HG02588 (cell line): ENCODE measurements around the gene PDZRN3.
A peak's percentile ranks its signal among the peaks of the same experiment; 100 is the strongest.
"Not testable (repeated sequence)": the region's sequence is repeated elsewhere in the genome, so short reads cannot be mapped to it uniquely, and the experiment has no call there.

ENCODE experiments used
- ATAC-seq: cut with Tn5 transposase; IDR thresholded peaks from one replicate; pipeline ENCODE4 v1.9.1; 2021; ENCODE audit warnings: mild to moderate bottlenecking, moderate library complexity; ENCODE audit not compliant: unreplicated experiment

The PDZRN3 gene

DNA sequence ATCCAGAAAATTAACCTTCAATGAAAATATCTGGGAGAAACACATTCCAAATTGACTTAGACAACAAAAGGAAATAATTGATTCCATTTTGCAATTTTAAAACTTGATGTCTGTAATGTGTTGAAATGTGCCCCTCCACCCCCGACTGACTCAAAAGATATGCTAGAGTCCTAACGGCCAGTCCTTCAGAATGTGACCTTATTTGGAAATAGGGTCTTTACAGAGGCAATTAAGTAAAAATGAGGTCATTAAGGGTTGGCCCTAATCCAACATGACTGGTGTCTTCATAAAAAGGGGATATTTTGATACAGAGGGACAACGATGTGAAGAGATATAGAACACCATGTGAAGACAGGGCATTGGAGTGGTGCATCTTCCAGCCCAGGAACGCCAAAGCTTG is 153.9 kb downstream of the PDZRN3 start:
- ATAC-seq: no peak

- no peak for ATAC-seq
Measured at GRCh38 chr3:73469331-73469730, 155.4 kb downstream of the PDZRN3 start.

DNA sequence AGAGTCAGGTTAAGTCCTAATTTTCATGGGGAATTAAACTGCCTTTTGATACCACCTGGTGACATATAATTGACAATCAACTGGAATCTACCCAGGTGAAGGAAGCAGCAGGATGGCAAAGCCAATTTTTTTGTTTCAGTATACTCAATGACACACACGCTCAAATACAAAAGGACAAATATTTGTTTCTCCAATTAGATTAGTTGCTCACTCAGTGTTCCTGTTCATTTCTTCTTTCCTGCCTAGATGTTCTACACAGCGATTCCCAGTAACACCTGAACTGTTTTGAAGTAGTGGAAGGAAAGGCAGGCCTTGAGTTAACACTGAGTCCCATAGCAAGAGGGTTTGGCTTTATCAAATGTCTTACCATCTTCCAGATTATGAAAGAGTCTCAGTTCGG is 157.5 kb downstream of the PDZRN3 start:
- no peak for ATAC-seq

DNA sequence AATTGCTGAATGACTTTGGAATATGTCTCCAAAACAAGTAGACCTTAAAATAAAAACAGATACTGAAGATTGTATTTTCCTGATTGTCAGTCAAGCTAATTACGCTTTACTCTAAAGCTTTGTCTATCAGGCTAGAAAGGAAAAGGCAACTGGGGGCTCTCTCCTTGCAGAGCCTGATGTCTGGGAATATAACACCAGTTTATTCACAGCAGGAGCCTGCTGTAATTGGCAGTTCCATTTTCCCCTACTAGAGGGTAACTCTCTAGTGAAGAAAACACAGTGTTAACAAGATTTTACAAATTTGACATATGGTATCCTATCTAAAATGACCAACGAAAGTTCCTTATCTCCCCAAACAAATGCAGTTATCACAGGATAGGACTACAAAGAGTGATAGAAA is 158.8 kb downstream of the PDZRN3 start:
- ATAC-seq: no peak

GRCh38 chr3:73464126-73464525 is 160.6 kb downstream of the PDZRN3 start:
- ATAC-seq: not testable (repeated sequence)

- no peak for ATAC-seq
Measured at GRCh38 chr3:73461547-73461946, 163.2 kb downstream of the PDZRN3 start.

DNA sequence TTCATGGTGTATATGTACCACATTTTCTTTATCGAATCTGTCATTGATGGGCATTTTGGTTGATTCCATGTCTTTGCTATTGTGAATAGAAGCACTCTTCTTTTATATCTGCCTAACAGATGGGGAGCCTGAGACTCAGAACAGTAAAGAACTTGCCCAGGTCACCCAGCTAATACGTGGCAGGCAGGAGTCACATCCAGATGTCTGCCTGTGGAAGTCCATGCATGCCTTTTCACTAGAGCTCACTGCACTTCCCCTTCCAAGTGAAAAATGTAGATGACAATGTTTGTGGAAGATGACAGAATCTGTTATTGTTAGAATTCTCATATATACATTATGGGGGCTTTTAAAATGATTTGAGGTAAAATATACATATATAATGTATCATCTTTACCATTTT is 165.0 kb downstream of the PDZRN3 start:
- ATAC-seq: no peak

DNA sequence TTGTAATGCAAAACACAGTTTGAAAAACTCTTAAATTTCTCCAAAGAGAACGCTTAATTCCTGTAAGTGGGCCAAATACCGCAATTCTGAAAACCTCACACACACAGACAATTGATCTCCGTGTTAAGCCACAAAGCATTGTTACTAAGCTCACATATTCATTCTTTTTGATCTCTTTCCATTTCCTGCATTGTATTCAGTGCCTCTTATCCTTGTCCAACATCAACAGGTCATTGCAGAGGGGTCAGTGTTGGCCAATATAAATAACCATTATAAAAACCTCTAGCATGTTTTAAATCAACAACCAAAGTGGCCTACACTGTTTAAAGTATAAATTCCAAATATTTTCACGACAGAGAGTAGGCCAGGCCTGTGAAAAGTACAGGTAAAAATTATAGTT is 171.1 kb downstream of the PDZRN3 start:
- ATAC-seq: no peak

DNA sequence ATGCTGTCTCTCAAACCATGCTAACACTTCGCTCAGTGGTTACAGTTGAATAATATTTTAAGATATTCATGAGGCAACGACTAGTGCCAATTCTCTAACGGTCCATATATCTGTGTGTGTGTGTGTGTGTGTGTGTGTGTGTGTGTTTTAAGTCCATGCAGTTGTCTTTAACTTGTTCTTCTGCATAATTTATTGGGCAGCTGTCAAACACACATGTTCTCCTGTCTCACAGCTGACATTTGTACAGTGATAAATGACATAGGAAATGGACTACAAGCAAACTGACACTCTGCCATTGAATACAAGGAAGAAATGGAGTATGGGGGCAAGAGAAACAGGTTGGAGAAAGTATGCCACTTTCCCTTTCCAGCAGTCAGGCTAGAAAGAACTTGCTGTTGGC is 172.0 kb downstream of the PDZRN3 start:
- no peak for ATAC-seq

GRCh38 chr3:73451301-73451944 is 173.3 kb downstream of the PDZRN3 start:
- ATAC-seq: peak; percentile 28

- peak; percentile 37 for ATAC-seq
Measured at GRCh38 chr3:73449774-73450173, 175.0 kb downstream of the PDZRN3 start.

DNA sequence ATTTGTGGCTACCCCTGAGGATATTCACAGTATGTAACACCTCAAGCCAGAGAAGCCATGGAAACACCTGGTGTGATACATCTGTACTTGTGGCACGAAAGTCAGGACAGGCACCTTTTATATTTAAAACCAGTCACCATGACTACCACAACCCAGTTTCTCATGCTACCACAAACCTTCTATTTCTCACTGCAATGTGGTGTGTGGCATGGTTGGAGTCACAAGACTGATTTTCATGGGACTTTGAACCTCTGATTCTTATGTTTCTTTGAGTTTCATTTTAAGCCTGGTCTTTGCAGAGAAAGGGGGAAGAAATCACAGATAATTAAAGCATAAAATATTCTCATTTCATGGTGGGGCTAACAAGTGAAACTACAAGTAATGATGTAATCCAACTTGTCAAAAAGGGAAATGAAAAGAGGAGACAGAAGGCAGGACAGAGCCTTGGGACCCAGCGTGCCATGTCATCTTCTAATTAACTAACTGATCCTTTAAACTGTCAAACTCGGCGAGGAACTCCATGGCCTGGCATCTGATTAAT is 175.9 kb downstream of the PDZRN3 start:
- peak; percentile 92 for ATAC-seq

DNA sequence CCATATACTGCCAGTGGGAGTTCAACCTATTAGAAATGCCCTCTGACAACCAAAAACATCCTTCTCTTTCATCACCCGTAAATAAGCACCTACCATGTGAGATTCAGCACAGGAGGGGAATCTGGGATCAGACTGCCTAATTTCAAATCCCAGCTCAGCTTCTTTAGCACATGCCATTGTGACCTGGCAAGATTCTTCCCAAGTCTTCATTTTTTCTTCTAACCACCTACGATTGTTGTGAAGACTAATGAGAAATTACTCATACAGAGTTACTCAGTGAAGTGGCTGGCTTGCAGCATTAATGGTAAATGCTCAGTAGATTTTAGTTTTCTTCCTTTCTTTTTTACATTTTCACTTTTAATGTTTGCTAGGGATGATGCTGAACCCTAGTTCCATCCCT is 176.7 kb downstream of the PDZRN3 start:
- ATAC-seq: no peak

DNA sequence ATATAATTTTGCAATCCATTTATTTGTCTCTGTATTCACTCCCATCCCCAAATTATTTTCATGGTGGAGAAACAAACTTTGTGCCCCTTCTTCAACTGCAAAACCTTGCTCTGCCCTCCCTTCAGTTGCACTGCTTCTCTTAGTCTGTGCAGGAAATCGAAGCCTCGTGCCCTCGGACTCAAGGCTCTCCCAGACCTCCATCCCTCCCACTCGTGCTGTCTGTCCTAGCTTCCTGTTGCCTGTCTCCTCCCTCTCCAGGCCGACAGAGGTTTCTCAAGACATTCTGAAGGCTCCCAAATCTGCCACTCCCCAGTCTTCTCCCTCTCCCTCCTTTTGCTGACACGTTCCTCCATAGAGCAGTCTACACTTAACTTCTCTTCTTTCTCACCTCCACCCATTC is 177.6 kb downstream of the PDZRN3 start:
- ATAC-seq: no peak

GRCh38 chr3:73446467-73447110 is 178.2 kb downstream of the PDZRN3 start:
- ATAC-seq: no peak

- ATAC-seq: no peak
Measured at GRCh38 chr3:73442886-73443285, 181.9 kb downstream of the PDZRN3 start.

DNA sequence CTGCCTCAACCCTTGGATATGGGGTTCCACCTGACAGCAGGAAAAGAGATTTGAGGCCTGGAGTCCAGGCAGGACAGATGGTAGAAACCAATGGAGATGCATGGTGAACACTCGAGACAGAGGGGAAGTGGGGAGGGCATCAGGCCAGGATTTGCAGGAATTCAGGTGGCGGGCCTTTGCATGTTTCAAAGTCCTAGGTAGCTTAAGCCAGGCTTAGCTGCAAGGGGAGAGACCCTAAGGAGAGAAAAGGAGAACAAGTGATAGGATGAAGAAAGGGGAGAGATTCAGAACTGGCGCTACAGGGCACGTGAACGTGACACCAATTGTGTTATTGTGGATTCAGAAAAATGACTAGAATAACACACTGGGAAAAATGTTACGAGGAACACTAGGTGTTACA is 182.6 kb downstream of the PDZRN3 start:
- ATAC-seq: no peak

DNA sequence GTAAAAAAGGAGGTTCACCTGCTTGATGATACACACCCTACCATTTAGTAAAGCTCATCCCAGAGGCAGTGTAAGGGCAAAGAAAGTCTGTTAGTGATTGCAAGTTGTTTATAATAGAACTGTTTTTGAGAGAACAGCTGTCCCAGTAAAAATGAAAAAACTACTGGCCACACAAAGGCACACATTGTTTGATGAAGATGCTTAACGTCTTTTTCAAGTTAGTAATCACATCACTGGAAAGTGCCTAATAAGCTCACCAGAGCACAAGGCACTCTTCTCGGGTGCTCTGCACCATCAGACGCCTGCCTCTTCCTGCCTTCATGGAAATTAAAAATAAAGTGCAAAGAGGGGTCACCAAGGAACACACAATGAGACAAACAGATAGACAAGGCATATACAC is 186.9 kb downstream of the PDZRN3 start:
- ATAC-seq: no peak

GRCh38 chr3:73435055-73435454 is 189.7 kb downstream of the PDZRN3 start:
- ATAC-seq: no peak

DNA sequence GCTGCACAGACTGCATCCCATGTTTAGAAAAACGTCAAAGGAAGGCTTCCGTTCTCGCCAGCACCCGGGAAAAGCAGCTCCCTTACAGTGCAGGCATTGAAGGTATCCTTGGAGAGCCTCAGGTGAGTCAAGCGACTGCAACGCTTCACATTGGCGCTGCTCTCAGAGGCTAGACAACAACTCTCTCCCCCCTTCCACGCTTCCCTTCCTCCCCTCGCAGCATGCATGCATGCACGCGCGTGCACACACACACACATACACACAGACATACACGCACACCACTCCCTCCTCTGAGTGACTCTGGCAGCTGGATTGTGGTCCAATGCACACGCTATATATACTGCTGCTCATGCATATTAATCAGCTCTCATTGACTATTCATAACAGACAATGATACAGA is 191.1 kb downstream of the PDZRN3 start:
- no peak for ATAC-seq

DNA sequence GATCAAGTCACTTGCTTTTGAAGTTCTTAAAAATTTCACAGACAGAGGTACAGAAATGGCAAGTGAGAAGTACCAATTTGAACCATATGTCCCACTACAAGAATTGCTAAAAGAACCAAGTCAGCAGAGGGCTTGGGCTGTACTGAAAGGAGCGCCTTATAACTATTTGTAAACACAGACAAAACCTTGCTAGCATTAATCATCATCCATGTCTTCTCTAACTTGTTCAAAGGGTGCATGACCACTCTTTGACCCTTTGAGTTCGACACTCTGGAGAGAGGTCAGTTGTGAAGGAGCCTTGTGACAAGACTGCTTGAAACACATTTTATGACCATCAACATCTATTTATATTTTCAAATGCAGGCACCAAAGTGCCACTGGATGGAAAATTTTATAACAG is 191.7 kb downstream of the PDZRN3 start:
- no peak for ATAC-seq

DNA sequence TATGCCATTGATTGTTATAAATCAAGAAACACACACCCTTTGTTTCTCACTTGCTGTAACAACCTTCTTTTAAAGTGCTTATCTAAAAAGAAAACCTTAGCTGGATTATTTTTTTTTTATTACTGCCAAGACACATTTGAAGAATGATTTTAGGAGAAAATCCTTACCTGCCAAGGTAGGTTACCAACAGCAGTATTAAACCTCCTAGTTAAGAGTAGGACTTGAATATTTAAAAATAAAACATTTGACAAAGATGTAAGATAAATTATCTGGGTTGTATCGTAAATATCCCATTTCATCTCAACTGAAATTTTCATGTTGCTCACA is 192.1 kb downstream of the PDZRN3 start:
- no peak for ATAC-seq
